HEK293 (cell line): Measurements from ENCODE around the gene IGF1R.

ENCODE experiments used
- BCL11B ChIP-seq: fragments of 450-650 bp; formaldehyde crosslinking; IDR thresholded peaks from 2 replicates; pipeline ENCODE4 v1.5.1; 2016; ENCODE audit warnings: low read depth, missing biosample characterization, missing genetic modification characterization
- FEZF1 ChIP-seq: fragments of 450-650 bp; formaldehyde crosslinking; IDR thresholded peaks from 2 replicates; pipeline ENCODE4 v1.5.1; 2016; ENCODE audit warnings: missing biosample characterization, missing genetic modification characterization
- IKZF3 ChIP-seq: fragments of 450-650 bp; IDR thresholded peaks from 2 replicates; pipeline ENCODE4 v1.5.0; 2018; ENCODE audit warnings: missing biosample characterization, mild to moderate bottlenecking, missing genetic modification characterization, moderate library complexity
- KLF10 ChIP-seq: fragments of 450-650 bp; IDR thresholded peaks from 2 replicates; pipeline ENCODE4 v1.5.1; 2018; ENCODE audit warnings: missing biosample characterization, mild to moderate bottlenecking, missing genetic modification characterization
- ZBTB1 ChIP-seq: fragments of 450-650 bp; formaldehyde crosslinking; IDR thresholded peaks from 2 replicates; pipeline ENCODE4 v1.5.1; 2016; ENCODE audit warnings: missing biosample characterization, missing genetic modification characterization
- ZEB2 ChIP-seq: fragments of 450-650 bp; formaldehyde crosslinking; IDR thresholded peaks from 2 replicates; pipeline ENCODE4 v1.5.1; 2016; ENCODE audit warnings: missing biosample characterization, missing genetic modification characterization
- ZFP37 ChIP-seq: fragments of 450-650 bp; formaldehyde crosslinking; IDR thresholded peaks from 2 replicates; pipeline ENCODE4 v1.5.1; 2016; ENCODE audit warnings: missing biosample characterization, missing genetic modification characterization
- ZNF121 ChIP-seq: fragments of 450-650 bp; formaldehyde crosslinking; IDR thresholded peaks from 2 replicates; pipeline ENCODE4 v1.5.1; 2016; ENCODE audit warnings: missing biosample characterization, missing genetic modification characterization
- ZNF202 ChIP-seq: fragments of 450-650 bp; formaldehyde crosslinking; IDR thresholded peaks from 2 replicates; pipeline ENCODE4 v1.5.1; 2016; ENCODE audit warnings: missing biosample characterization, missing genetic modification characterization, borderline replicate concordance
- ZNF211 ChIP-seq: fragments of 450-650 bp; formaldehyde crosslinking; IDR thresholded peaks from 2 replicates; pipeline ENCODE4 v1.5.1; 2016; ENCODE audit warnings: low read depth, missing biosample characterization, missing genetic modification characterization
- ZNF423 ChIP-seq: fragments of 450-650 bp; formaldehyde crosslinking; IDR thresholded peaks from 2 replicates; pipeline ENCODE4 v1.5.1; 2016; ENCODE audit warnings: missing biosample characterization, missing genetic modification characterization
- ZNF521 ChIP-seq: fragments of 450-650 bp; formaldehyde crosslinking; IDR thresholded peaks from 2 replicates; pipeline ENCODE4 v1.5.1; 2017; ENCODE audit warnings: missing biosample characterization, mild to moderate bottlenecking, missing genetic modification characterization
- ZNF621 ChIP-seq: fragments of 450-650 bp; formaldehyde crosslinking; IDR thresholded peaks from 2 replicates; pipeline ENCODE4 v1.5.1; 2017; ENCODE audit warnings: missing biosample characterization, missing genetic modification characterization
- ZNF624 ChIP-seq: fragments of 450-650 bp; formaldehyde crosslinking; IDR thresholded peaks from 2 replicates; pipeline ENCODE4 v1.5.1; 2017; ENCODE audit warnings: missing biosample characterization, missing genetic modification characterization
- ZNF629 ChIP-seq: fragments of 450-650 bp; formaldehyde crosslinking; IDR thresholded peaks from 2 replicates; pipeline ENCODE4 v1.5.1; 2017; ENCODE audit warnings: missing biosample characterization, missing genetic modification characterization
- ZSCAN23 ChIP-seq: fragments of 450-650 bp; formaldehyde crosslinking; IDR thresholded peaks from 2 replicates; pipeline ENCODE4 v1.5.1; 2016; ENCODE audit warnings: missing biosample characterization, missing genetic modification characterization
- TF ChIP-seq, protein P1 (sequence below): fragments of 450-650 bp; formaldehyde crosslinking; IDR thresholded peaks from 2 replicates; pipeline ENCODE4 v1.5.1; 2016; ENCODE audit warnings: missing biosample characterization, missing genetic modification characterization
- TF ChIP-seq, protein P2 (sequence below): fragments of 450-650 bp; formaldehyde crosslinking; optimal IDR thresholded peaks from 2 replicates; pipeline ENCODE3; 2016; ENCODE audit warnings: missing biosample characterization, mild to moderate bottlenecking, missing genetic modification characterization
- TF ChIP-seq, protein P3 (sequence below): fragments of 450-650 bp; formaldehyde crosslinking; IDR thresholded peaks from 2 replicates; pipeline ENCODE4 v1.5.1; 2016; ENCODE audit warnings: missing biosample characterization, missing genetic modification characterization
- TF ChIP-seq, protein P4 (sequence below): fragments of 450-650 bp; formaldehyde crosslinking; IDR thresholded peaks from 2 replicates; pipeline ENCODE4 v1.5.1; 2016; ENCODE audit warnings: missing biosample characterization, missing genetic modification characterization
- TF ChIP-seq, protein P5 (sequence below): fragments of 450-650 bp; formaldehyde crosslinking; IDR thresholded peaks from 2 replicates; pipeline ENCODE4 v1.5.1; 2017; ENCODE audit warnings: missing biosample characterization, missing genetic modification characterization
- TF ChIP-seq, protein P6 (sequence below): fragments of 450-650 bp; formaldehyde crosslinking; IDR thresholded peaks from 2 replicates; pipeline ENCODE4 v1.5.1; 2016; ENCODE audit warnings: missing biosample characterization, missing genetic modification characterization

Gene IGF1R

DNA sequence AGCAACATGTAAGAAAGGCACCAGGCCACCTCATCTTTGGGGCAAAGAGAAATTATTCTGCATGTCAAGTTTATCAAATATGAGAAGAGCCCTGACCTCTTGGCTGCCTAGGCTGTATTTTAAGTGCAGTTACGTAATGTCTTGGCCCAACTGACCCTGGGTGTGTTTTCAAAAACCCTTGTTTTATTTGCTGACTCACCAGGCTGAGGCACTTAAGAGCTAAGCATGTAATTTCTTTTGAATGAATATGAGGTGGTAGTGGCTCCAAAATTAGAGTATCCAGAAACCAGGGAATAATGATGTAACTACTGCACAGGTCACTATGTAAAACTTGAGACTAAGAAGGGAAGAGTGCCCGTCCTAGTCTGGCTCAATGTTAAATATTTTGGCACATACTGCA is 335.0 kb downstream of the IGF1R start (continued):
- TF ChIP-seq, protein P1, sequence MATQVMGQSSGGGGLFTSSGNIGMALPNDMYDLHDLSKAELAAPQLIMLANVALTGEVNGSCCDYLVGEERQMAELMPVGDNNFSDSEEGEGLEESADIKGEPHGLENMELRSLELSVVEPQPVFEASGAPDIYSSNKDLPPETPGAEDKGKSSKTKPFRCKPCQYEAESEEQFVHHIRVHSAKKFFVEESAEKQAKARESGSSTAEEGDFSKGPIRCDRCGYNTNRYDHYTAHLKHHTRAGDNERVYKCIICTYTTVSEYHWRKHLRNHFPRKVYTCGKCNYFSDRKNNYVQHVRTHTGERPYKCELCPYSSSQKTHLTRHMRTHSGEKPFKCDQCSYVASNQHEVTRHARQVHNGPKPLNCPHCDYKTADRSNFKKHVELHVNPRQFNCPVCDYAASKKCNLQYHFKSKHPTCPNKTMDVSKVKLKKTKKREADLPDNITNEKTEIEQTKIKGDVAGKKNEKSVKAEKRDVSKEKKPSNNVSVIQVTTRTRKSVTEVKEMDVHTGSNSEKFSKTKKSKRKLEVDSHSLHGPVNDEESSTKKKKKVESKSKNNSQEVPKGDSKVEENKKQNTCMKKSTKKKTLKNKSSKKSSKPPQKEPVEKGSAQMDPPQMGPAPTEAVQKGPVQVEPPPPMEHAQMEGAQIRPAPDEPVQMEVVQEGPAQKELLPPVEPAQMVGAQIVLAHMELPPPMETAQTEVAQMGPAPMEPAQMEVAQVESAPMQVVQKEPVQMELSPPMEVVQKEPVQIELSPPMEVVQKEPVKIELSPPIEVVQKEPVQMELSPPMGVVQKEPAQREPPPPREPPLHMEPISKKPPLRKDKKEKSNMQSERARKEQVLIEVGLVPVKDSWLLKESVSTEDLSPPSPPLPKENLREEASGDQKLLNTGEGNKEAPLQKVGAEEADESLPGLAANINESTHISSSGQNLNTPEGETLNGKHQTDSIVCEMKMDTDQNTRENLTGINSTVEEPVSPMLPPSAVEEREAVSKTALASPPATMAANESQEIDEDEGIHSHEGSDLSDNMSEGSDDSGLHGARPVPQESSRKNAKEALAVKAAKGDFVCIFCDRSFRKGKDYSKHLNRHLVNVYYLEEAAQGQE = no peak
- TF ChIP-seq ZSCAN23 (tag by site-specific recombination) = peak; percentile 56; the same call in 1 of the 2 replicates
- TF ChIP-seq ZNF202 (tag by site-specific recombination) = no peak
- TF ChIP-seq ZNF121 = no peak
- TF ChIP-seq ZNF521 = no peak
- TF ChIP-seq FEZF1 (tag by site-specific recombination) = peak; percentile 40; the same call in 1 of the 2 replicates
- TF ChIP-seq, protein P2, sequence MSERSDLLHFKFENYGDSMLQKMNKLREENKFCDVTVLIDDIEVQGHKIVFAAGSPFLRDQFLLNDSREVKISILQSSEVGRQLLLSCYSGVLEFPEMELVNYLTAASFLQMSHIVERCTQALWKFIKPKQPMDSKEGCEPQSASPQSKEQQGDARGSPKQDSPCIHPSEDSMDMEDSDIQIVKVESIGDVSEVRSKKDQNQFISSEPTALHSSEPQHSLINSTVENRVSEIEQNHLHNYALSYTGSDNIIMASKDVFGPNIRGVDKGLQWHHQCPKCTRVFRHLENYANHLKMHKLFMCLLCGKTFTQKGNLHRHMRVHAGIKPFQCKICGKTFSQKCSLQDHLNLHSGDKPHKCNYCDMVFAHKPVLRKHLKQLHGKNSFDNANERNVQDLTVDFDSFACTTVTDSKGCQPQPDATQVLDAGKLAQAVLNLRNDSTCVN = no peak
- TF ChIP-seq ZNF211 (tag by site-specific recombination) = no peak
- no peak for TF ChIP-seq ZNF423
- peak; percentile 96 for TF ChIP-seq ZNF629 (tag by site-specific recombination)
- TF ChIP-seq, protein P3, sequence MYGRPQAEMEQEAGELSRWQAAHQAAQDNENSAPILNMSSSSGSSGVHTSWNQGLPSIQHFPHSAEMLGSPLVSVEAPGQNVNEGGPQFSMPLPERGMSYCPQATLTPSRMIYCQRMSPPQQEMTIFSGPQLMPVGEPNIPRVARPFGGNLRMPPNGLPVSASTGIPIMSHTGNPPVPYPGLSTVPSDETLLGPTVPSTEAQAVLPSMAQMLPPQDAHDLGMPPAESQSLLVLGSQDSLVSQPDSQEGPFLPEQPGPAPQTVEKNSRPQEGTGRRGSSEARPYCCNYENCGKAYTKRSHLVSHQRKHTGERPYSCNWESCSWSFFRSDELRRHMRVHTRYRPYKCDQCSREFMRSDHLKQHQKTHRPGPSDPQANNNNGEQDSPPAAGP = 0 out of 2 replicates have a peak, but pooled peaks have one; percentile 31
- TF ChIP-seq KLF10 (tag by site-specific recombination) = peak; percentile 71
- TF ChIP-seq, protein P4, sequence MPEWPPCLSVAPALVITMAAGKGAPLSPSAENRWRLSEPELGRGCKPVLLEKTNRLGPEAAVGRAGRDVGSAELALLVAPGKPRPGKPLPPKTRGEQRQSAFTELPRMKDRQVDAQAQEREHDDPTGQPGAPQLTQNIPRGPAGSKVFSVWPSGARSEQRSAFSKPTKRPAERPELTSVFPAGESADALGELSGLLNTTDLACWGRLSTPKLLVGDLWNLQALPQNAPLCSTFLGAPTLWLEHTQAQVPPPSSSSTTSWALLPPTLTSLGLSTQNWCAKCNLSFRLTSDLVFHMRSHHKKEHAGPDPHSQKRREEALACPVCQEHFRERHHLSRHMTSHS (tag by site-specific recombination) = no peak
- no peak for TF ChIP-seq ZNF624 (tag by site-specific recombination)
- no peak for TF ChIP-seq ZBTB1
- TF ChIP-seq IKZF3 (tag by site-specific recombination) = peak; percentile 52; the same call in 1 of the 2 replicates
- peak; percentile 87 for TF ChIP-seq ZEB2
- TF ChIP-seq, protein P5, sequence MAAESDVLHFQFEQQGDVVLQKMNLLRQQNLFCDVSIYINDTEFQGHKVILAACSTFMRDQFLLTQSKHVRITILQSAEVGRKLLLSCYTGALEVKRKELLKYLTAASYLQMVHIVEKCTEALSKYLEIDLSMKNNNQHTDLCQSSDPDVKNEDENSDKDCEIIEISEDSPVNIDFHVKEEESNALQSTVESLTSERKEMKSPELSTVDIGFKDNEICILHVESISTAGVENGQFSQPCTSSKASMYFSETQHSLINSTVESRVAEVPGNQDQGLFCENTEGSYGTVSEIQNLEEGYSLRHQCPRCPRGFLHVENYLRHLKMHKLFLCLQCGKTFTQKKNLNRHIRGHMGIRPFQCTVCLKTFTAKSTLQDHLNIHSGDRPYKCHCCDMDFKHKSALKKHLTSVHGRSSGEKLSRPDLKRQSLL (tag by site-specific recombination) = peak; percentile 43; the same call in 1 of the 2 replicates
- TF ChIP-seq ZFP37 (tag by site-specific recombination) = 0 out of 2 replicates have a peak, but pooled peaks have one; percentile 71
- TF ChIP-seq, protein P6, sequence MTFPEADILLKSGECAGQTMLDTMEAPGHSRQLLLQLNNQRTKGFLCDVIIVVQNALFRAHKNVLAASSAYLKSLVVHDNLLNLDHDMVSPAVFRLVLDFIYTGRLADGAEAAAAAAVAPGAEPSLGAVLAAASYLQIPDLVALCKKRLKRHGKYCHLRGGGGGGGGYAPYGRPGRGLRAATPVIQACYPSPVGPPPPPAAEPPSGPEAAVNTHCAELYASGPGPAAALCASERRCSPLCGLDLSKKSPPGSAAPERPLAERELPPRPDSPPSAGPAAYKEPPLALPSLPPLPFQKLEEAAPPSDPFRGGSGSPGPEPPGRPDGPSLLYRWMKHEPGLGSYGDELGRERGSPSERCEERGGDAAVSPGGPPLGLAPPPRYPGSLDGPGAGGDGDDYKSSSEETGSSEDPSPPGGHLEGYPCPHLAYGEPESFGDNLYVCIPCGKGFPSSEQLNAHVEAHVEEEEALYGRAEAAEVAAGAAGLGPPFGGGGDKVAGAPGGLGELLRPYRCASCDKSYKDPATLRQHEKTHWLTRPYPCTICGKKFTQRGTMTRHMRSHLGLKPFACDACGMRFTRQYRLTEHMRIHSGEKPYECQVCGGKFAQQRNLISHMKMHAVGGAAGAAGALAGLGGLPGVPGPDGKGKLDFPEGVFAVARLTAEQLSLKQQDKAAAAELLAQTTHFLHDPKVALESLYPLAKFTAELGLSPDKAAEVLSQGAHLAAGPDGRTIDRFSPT = peak; percentile 77
- no peak for TF ChIP-seq BCL11B
- no peak for TF ChIP-seq ZNF621
